ENCODE results near the gene RAET1G.

DNA sequence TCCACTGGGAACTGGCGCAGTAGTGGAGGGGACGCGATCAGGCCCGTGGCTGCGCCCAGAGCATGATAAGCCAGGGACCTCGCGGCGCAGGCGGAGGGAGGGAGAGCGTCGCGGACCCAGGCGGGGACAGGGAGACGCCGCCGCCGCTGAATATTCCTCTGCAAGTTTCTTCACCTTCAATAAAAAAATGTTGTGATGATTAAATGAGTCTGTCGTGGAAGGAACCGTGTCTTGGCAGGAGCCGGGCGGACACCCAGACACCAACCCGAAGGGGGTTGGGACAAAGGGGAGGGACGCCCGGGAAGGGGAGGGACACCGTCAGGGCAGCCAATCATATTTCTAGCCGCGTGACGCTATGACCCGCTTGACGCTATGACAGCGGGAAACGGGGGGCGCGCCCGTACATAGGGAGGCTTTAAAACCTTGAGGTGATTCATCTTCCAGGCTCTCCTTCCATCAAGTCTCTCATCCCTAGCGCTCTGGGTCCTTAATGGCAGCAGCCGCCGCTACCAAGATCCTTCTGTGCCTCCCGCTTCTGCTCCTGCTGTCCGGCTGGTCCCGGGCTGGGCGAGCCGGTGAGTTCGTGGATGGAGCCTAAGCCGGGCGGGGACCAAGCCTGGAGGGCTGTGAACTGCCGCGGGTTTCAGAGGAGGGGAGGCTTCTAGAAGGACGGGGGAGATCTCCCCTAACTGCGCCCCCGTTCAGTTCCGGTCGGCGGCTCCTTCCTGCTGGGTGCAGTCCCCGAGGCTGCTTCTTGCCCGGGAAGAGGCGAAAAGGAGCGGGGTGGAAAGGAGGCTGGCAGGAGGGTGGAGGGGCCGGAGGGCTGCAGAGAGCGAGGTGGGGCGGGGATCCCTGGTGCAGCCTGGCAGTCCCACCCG, 18.9 kb upstream of the RAET1G start, which contains the start of gene ULBP2:
- peak; percentile 45 to 72 for TF ChIP-seq POLR2A (IDR thresholded peaks at IDR 0.05)
- TF ChIP-seq, protein P1, sequence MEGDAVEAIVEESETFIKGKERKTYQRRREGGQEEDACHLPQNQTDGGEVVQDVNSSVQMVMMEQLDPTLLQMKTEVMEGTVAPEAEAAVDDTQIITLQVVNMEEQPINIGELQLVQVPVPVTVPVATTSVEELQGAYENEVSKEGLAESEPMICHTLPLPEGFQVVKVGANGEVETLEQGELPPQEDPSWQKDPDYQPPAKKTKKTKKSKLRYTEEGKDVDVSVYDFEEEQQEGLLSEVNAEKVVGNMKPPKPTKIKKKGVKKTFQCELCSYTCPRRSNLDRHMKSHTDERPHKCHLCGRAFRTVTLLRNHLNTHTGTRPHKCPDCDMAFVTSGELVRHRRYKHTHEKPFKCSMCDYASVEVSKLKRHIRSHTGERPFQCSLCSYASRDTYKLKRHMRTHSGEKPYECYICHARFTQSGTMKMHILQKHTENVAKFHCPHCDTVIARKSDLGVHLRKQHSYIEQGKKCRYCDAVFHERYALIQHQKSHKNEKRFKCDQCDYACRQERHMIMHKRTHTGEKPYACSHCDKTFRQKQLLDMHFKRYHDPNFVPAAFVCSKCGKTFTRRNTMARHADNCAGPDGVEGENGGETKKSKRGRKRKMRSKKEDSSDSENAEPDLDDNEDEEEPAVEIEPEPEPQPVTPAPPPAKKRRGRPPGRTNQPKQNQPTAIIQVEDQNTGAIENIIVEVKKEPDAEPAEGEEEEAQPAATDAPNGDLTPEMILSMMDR (IDR thresholded peaks at IDR 0.05 in 4 of 5, conservative IDR thresholded peaks at IDR 0.05 in 1 of 5): no peak

Measured in gastrocnemius medialis (tissue), 4 donors.